ENCODE data around the gene JDP2.
A peak's percentile ranks its signal among the peaks of the same experiment; 100 is the strongest.
"Not testable (repeated sequence)": the region's sequence is repeated elsewhere in the genome, so short reads cannot be mapped to it uniquely, and the experiment has no call there.

The JDP2 gene

GRCh38 chr14:75427482-75428229 lies at the start of gene JDP2:
Gene JDP2, plus strand, starts transcription at chr14:75428022. Its CDS starts 9,899 bp downstream, at chr14:75437921.
- DNase-seq = peak; percentile 39 to 75

GRCh38 chr14:75379246-75379929 lies 48.4 kb upstream of the JDP2 start:
- no peak for DNase-seq

GRCh38 chr14:75379930-75380270 lies 47.9 kb upstream of the JDP2 start:
- no peak for DNase-seq

GRCh38 chr14:75380656-75381055 lies 47.2 kb upstream of the JDP2 start:
- no peak for DNase-seq

- DNase-seq = no peak
Measured at GRCh38 chr14:75381642-75382041, 46.2 kb upstream of the JDP2 start.

GRCh38 chr14:75383219-75383618 lies 44.6 kb upstream of the JDP2 start:
- DNase-seq = not testable (repeated sequence)

GRCh38 chr14:75383721-75384120 lies 44.1 kb upstream of the JDP2 start:
- no peak for DNase-seq

- DNase-seq = no peak
Measured at GRCh38 chr14:75389679-75390078, 38.1 kb upstream of the JDP2 start.

GRCh38 chr14:75390183-75390582 lies 37.6 kb upstream of the JDP2 start:
- no peak for DNase-seq

- DNase-seq = no peak
Measured at GRCh38 chr14:75391953-75392352, 35.9 kb upstream of the JDP2 start.

- no peak for DNase-seq
Measured at GRCh38 chr14:75392686-75393641, 34.9 kb upstream of the JDP2 start.

- no peak for DNase-seq
Measured at GRCh38 chr14:75393794-75394193, 34.0 kb upstream of the JDP2 start.

- no peak for DNase-seq
Measured at GRCh38 chr14:75395862-75396261, 32.0 kb upstream of the JDP2 start.

- no peak for DNase-seq
Measured at GRCh38 chr14:75399321-75399720, 28.5 kb upstream of the JDP2 start.

GRCh38 chr14:75399843-75400775 lies 27.7 kb upstream of the JDP2 start:
- DNase-seq = peak in 1 of 2 donors; percentile 38

GRCh38 chr14:75401361-75401760 lies 26.5 kb upstream of the JDP2 start:
- DNase-seq = no peak

GRCh38 chr14:75402867-75403413 lies 24.9 kb upstream of the JDP2 start:
- DNase-seq = no peak

GRCh38 chr14:75404847-75405246 lies 23.0 kb upstream of the JDP2 start:
- DNase-seq = no peak

- no peak for DNase-seq
Measured at GRCh38 chr14:75406102-75406501, 21.7 kb upstream of the JDP2 start.

- DNase-seq = no peak
Measured at GRCh38 chr14:75406856-75407255, 21.0 kb upstream of the JDP2 start.

- no peak for DNase-seq
Measured at GRCh38 chr14:75409316-75410205, 18.3 kb upstream of the JDP2 start.

Data from CD4-positive, alpha-beta T cell treated with Interleukin-1 beta for 1 hour (primary cell).